ENCODE results near the gene TNNT1.

Gene TNNT1

GRCh38 chr19:55091126-55091910, 57.7 kb downstream of the TNNT1 start:
- Histone ChIP-seq H2AFZ (ENCODE audit: low read depth, low read length) (no peak overlapping the region), H3K9ac (ENCODE audit: low read length) (no peak overlapping the region), H3K4me1 (ENCODE audit: low read length) (no peaks in the 10 kb centered on the region), H3K27ac (ENCODE audit: low read length) (no peak overlapping the region), H3K9me3 (ENCODE audit: insufficient read depth, low read length) (no peaks in the 10 kb centered on the region), H3K79me2 (ENCODE audit: low read length) (no peaks in the 10 kb centered on the region), H3K27me3 (ENCODE audit: low read depth, low read length) (no peaks in the 10 kb centered on the region), H3K36me3 (replicated peaks; ENCODE audit: low read depth, low read length) (peaks cover 31% of the 10 kb centered on the region), H4K20me1 (ENCODE audit: insufficient read depth, low read length) (no peaks in the 10 kb centered on the region), H3K4me2 (ENCODE audit: low read length) (no peak overlapping the region), H3K4me3 (ENCODE audit: low read length) (no peak overlapping the region)
- TF ChIP-seq, protein P1, sequence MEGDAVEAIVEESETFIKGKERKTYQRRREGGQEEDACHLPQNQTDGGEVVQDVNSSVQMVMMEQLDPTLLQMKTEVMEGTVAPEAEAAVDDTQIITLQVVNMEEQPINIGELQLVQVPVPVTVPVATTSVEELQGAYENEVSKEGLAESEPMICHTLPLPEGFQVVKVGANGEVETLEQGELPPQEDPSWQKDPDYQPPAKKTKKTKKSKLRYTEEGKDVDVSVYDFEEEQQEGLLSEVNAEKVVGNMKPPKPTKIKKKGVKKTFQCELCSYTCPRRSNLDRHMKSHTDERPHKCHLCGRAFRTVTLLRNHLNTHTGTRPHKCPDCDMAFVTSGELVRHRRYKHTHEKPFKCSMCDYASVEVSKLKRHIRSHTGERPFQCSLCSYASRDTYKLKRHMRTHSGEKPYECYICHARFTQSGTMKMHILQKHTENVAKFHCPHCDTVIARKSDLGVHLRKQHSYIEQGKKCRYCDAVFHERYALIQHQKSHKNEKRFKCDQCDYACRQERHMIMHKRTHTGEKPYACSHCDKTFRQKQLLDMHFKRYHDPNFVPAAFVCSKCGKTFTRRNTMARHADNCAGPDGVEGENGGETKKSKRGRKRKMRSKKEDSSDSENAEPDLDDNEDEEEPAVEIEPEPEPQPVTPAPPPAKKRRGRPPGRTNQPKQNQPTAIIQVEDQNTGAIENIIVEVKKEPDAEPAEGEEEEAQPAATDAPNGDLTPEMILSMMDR (IDR thresholded peaks at IDR 0.05; ENCODE audit: low read depth, low read length): no peak
- no peak for TF ChIP-seq EZH2phosphoT487 (IDR thresholded peaks at IDR 0.05; ENCODE audit: low read depth)

GRCh38 chr19:55090564-55090963, 58.4 kb downstream of the TNNT1 start:
- no peak overlapping the region for H2AFZ ChIP-seq (ENCODE audit: low read depth, low read length)
- no peaks in the 10 kb centered on the region for H3K27me3 ChIP-seq (ENCODE audit: low read depth, low read length)
- H3K27ac ChIP-seq (ENCODE audit: low read length): no peak overlapping the region
- H4K20me1 ChIP-seq (ENCODE audit: insufficient read depth, low read length): no peaks in the 10 kb centered on the region
- H3K4me2 ChIP-seq (ENCODE audit: low read length): no peak overlapping the region
- H3K9me3 ChIP-seq (ENCODE audit: insufficient read depth, low read length): no peaks in the 10 kb centered on the region
- H3K4me3 ChIP-seq (ENCODE audit: low read length): no peak overlapping the region
- TF ChIP-seq EZH2phosphoT487 (IDR thresholded peaks at IDR 0.05; ENCODE audit: low read depth): no peak
- no peaks in the 10 kb centered on the region for H3K4me1 ChIP-seq (ENCODE audit: low read length)
- no peaks in the 10 kb centered on the region for H3K79me2 ChIP-seq (ENCODE audit: low read length)
- H3K9ac ChIP-seq (ENCODE audit: low read length): no peak overlapping the region
- H3K36me3 ChIP-seq (replicated peaks; ENCODE audit: low read depth, low read length): peaks cover 31% of the 10 kb centered on the region

GRCh38 chr19:55089342-55089944, 59.6 kb downstream of the TNNT1 start:
- Histone ChIP-seq H3K27me3 (ENCODE audit: low read depth, low read length) (no peaks in the 10 kb centered on the region), H3K79me2 (ENCODE audit: low read length) (no peaks in the 10 kb centered on the region), H3K27ac (ENCODE audit: low read length) (no peak overlapping the region), H4K20me1 (ENCODE audit: insufficient read depth, low read length) (no peaks in the 10 kb centered on the region), H3K9ac (ENCODE audit: low read length) (no peak overlapping the region), H3K4me3 (ENCODE audit: low read length) (no peak overlapping the region), H3K9me3 (ENCODE audit: insufficient read depth, low read length) (no peaks in the 10 kb centered on the region), H3K36me3 (replicated peaks; ENCODE audit: low read depth, low read length) (peaks cover 26% of the 10 kb centered on the region), H3K4me2 (ENCODE audit: low read length) (no peak overlapping the region), H2AFZ (ENCODE audit: low read depth, low read length) (no peak overlapping the region), H3K4me1 (ENCODE audit: low read length) (no peaks in the 10 kb centered on the region)
- no peak for TF ChIP-seq EZH2phosphoT487 (IDR thresholded peaks at IDR 0.05; ENCODE audit: low read depth)
- TF ChIP-seq, protein P1 (IDR thresholded peaks at IDR 0.05; ENCODE audit: low read depth, low read length): no peak

DNA sequence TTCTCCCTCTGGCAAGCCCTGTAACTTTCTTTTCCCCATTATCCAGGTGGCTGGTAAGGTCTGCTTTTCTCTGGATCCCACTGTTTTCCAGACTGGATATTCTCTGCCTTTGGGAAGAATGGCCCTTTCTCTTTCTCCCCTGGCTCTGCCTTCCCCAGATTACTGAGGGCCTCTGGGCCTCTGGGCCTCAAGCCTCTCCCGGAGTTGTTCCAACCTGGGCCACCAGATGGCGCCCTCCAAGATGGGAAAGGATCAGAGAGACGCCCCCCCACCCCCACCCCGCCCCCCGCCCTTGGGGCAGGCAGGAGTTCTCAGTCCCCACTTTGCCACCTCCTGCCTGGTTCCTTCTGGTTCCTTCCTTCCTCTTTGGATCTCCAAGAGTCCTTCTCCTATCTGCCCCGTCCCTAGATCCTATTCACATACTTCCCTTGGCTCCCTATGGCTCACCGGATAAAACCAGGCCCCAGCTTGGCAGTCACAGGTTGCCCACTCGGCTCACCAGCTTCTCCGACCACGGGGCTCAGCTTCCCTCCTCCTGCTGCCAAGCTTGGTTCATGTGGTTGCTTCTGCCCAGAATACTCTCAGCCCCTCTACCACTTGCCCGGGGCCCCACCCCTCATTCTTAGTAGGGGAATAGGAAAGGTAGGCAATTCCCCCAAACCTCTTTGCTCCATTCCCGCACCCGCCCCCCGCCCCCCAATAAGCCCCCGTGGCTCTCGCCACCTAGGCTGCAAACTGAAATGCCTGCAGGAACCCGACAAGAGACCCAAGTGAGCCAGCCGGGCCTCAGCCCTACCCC, 60.3 kb downstream of the TNNT1 start:
- H3K9ac ChIP-seq (ENCODE audit: low read length): no peak overlapping the region
- no peak overlapping the region for H3K4me2 ChIP-seq (ENCODE audit: low read length)
- no peaks in the 10 kb centered on the region for H3K79me2 ChIP-seq (ENCODE audit: low read length)
- H3K27ac ChIP-seq (ENCODE audit: low read length): no peak overlapping the region
- no peak overlapping the region for H2AFZ ChIP-seq (ENCODE audit: low read depth, low read length)
- H3K27me3 ChIP-seq (ENCODE audit: low read depth, low read length): no peaks in the 10 kb centered on the region
- H3K36me3 ChIP-seq (replicated peaks; ENCODE audit: low read depth, low read length): peaks cover 26% of the 10 kb centered on the region
- no peaks in the 10 kb centered on the region for H3K9me3 ChIP-seq (ENCODE audit: insufficient read depth, low read length)
- H4K20me1 ChIP-seq (ENCODE audit: insufficient read depth, low read length): no peaks in the 10 kb centered on the region
- no peak for TF ChIP-seq EZH2phosphoT487 (IDR thresholded peaks at IDR 0.05; ENCODE audit: low read depth)
- TF ChIP-seq, protein P1 (IDR thresholded peaks at IDR 0.05; ENCODE audit: low read depth, low read length): peak; percentile 58
- no peak overlapping the region for H3K4me3 ChIP-seq (ENCODE audit: low read length)
- no peaks in the 10 kb centered on the region for H3K4me1 ChIP-seq (ENCODE audit: low read length)
